Neuronal stem cell (in vitro differentiated cells): Measurements from ENCODE around the gene COL13A1.

Source experiments
- DNase-seq: peaks from one replicate; pipeline ENCODE4 v3.0.0-alpha.2; 2013; ENCODE audit warnings: low spot score
- H2AFZ ChIP-seq: one replicate; pipeline ENCODE4 v1.6.1; 2013; ENCODE audit warnings: mild to moderate bottlenecking, low read length, inconsistent platforms
- H2AK5ac ChIP-seq: 2 replicates; pipeline ENCODE4 v1.6.1; 2013; ENCODE audit warnings: low read depth, mild to moderate bottlenecking, inconsistent platforms, low read length, moderate library complexity, mixed read lengths
- H2BK120ac ChIP-seq: 2 replicates; pipeline ENCODE4 v1.6.1; 2013; ENCODE audit warnings: low read depth, mild to moderate bottlenecking, inconsistent platforms, low read length, moderate library complexity, mixed read lengths
- H2BK12ac ChIP-seq: one replicate; pipeline ENCODE4 v1.6.1; 2013; ENCODE audit warnings: low read length, inconsistent platforms
- H2BK15ac ChIP-seq: 2 replicates; pipeline ENCODE4 v1.6.1; 2013; ENCODE audit warnings: mild to moderate bottlenecking, low read length, inconsistent platforms, mixed read lengths
- H2BK5ac ChIP-seq: one replicate; pipeline ENCODE4 v1.6.1; 2013; ENCODE audit warnings: inconsistent platforms, mild to moderate bottlenecking, low read length, moderate library complexity
- H3K14ac ChIP-seq: one replicate; pipeline ENCODE4 v1.6.1; 2013; ENCODE audit warnings: low read length, inconsistent platforms
- H3K18ac ChIP-seq: 2 replicates; pipeline ENCODE4 v1.6.1; 2013; ENCODE audit warnings: low read length, inconsistent platforms
- H3K23ac ChIP-seq: 2 replicates; pipeline ENCODE4 v1.6.1; 2013; ENCODE audit warnings: low read depth, mild to moderate bottlenecking, mixed read lengths, low read length, inconsistent platforms; ENCODE audit not compliant: poor library complexity
- H3K27ac ChIP-seq: replicated peaks from 3 replicates; pipeline ENCODE4 v1.5.1; 2013; ENCODE audit warnings: low read length, inconsistent platforms
- H3K27me3 ChIP-seq, 3 experiments: 2 replicates each; pipeline ENCODE4 v1.6.1; 2013; ENCODE audit warnings: low read length in 3 of 3, mild to moderate bottlenecking in 2 of 3, inconsistent platforms in 1 of 3, low read depth in 1 of 3, mixed read lengths in 1 of 3, moderate library complexity in 1 of 3; ENCODE audit not compliant: control insufficient read depth in 3 of 3, insufficient read depth in 3 of 3
- H3K36me3 ChIP-seq, 2 donors: replicated peaks in 1 of 2; 2 replicates each; pipeline ENCODE4 v1.6.1; 2013; ENCODE audit warnings: low read length in 2 of 2; ENCODE audit not compliant: control insufficient read depth in 2 of 2, insufficient read depth in 2 of 2
- H3K4ac ChIP-seq: 2 replicates; pipeline ENCODE4 v1.6.1; 2013; ENCODE audit warnings: inconsistent platforms, mild to moderate bottlenecking, low read length, moderate library complexity
- H3K4me1 ChIP-seq, 2 donors: 1 replicate in 1 of 2; 2 replicates in 1 of 2; pipeline ENCODE4 v1.6.1; 2013; ENCODE audit warnings: low read length in 2 of 2, low read depth in 1 of 2; ENCODE audit not compliant: control insufficient read depth in 2 of 2, insufficient read depth in 1 of 2
- H3K4me2 ChIP-seq: one replicate; pipeline ENCODE4 v1.6.1; 2013; ENCODE audit warnings: mild to moderate bottlenecking, low read length, inconsistent platforms; ENCODE audit not compliant: insufficient read depth, poor library complexity, severe bottlenecking
- H3K4me3 ChIP-seq, 2 donors: 2 replicates each; pipeline ENCODE4 v1.5.1; 2013; ENCODE audit warnings: low read length in 2 of 2, mild to moderate bottlenecking in 2 of 2, inconsistent platforms in 1 of 2, moderate library complexity in 1 of 2
- H3K79me1 ChIP-seq: one replicate; pipeline ENCODE4 v1.6.1; 2013; ENCODE audit warnings: low read depth, mild to moderate bottlenecking, inconsistent platforms, low read length, moderate library complexity
- H3K9ac ChIP-seq: one replicate; pipeline ENCODE4 v1.6.1; 2013; ENCODE audit warnings: mild to moderate bottlenecking, low read depth, low read length, inconsistent platforms; ENCODE audit not compliant: poor library complexity
- H3K9me3 ChIP-seq, 2 donors: replicated peaks in 1 of 2; 2 replicates each; pipeline versions ENCODE3 to v1.6.1; 2013; ENCODE audit warnings: low read length in 2 of 2, mild to moderate bottlenecking in 2 of 2, inconsistent platforms in 1 of 2, low read depth in 1 of 2, mixed read lengths in 1 of 2, moderate library complexity in 1 of 2; ENCODE audit not compliant: control insufficient read depth in 2 of 2, insufficient read depth in 1 of 2
- H4K8ac ChIP-seq: one replicate; pipeline ENCODE4 v1.6.1; 2013; ENCODE audit warnings: low read depth, mild to moderate bottlenecking, inconsistent platforms, low read length, moderate library complexity
- H4K91ac ChIP-seq: one replicate; pipeline ENCODE4 v1.6.1; 2013; ENCODE audit warnings: low read length, low read depth, mild to moderate bottlenecking, inconsistent platforms; ENCODE audit not compliant: poor library complexity
- WGBS, 2 donors: extraction: QIAGEN DNeasy Blood & Tissue Kit; methylation state at CpG; one replicate each; pipeline ENCODE4 v1.1.7; 2013; ENCODE audit warnings: missing lambda C conversion rate in 2 of 2, mixed read lengths in 1 of 2; ENCODE audit not compliant: insufficient read length in 2 of 2, insufficient replicate concordance in 1 of 2; ENCODE audit errors: extremely low coverage in 2 of 2; 5-methylcytosine and 5-hydroxymethylcytosine counted together

Gene COL13A1

DNA sequence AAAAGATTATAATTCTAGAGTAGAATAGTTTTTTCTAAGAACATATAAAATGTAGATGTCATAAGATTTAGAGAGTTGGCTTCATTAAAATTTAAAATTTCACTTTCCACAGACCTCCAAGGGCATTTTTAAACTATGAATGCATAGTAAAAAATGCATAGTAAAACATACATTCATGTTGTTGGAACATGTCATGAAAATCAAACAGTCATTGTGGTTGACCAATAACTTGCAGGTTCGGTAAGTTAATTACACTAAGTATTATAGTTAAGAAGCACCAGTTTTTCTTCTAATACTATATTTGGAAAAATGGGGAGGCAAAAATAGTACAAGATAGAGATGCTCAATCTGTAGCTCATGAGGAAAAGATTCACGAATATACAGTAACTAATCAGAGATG, 189.4 kb downstream of the COL13A1 start:
- H2BK120ac ChIP-seq = no peak overlapping the region
- WGBS, 2 donors = no CpG with 5 or more reads among the region's 2 CpGs
- H2AK5ac ChIP-seq = no peak overlapping the region
- H3K27me3 ChIP-seq = peaks cover 0 to 6% (median 0%) of the 10 kb centered on the region in 3 experiments
- no peak overlapping the region for H3K27ac ChIP-seq
- H2BK5ac ChIP-seq = no peak overlapping the region
- H3K14ac ChIP-seq = no peak overlapping the region
- no peak overlapping the region for H3K9ac ChIP-seq
- no peak overlapping the region for H3K23ac ChIP-seq
- H3K18ac ChIP-seq = no peak overlapping the region
- H4K8ac ChIP-seq = no peak overlapping the region
- H3K4me3 ChIP-seq = no peak overlapping the region
- no peak overlapping the region for H2BK12ac ChIP-seq
- no peak overlapping the region for H3K4me2 ChIP-seq
- peaks cover 0 to 2% of the 10 kb centered on the region in 2 donors for H3K9me3 ChIP-seq
- no peak overlapping the region for H3K4ac ChIP-seq
- no peak overlapping the region for H4K91ac ChIP-seq
- H3K36me3 ChIP-seq = no peaks in the 10 kb centered on the region
- no peaks in the 10 kb centered on the region for H3K4me1 ChIP-seq
- H2AFZ ChIP-seq = no peak overlapping the region
- DNase-seq = no peak
- H3K79me1 ChIP-seq = no peaks in the 10 kb centered on the region
- no peak overlapping the region for H2BK15ac ChIP-seq

DNA sequence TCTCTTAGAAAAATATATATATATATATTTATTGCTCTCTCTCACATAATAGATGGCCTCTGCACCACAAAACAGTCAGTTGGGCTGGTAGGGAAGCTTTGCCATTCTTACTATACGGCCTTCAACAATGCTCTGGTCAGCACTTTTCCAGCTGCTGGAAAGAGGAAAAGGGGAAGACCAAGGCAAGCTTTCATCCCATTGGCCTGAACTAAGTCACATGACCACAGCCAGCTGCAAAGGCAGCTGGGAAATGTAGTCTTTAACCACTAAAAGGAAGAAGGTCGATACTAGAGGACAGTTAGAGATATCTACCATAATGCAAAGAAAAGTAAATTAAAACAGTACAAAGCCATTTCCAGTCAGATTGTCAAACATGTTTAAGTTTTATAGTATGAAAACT, 192.6 kb downstream of the COL13A1 start:
- peaks cover 0 to 6% (median 0%) of the 10 kb centered on the region in 3 experiments for H3K27me3 ChIP-seq
- no peak overlapping the region for H3K4ac ChIP-seq
- H4K8ac ChIP-seq = no peak overlapping the region
- H3K27ac ChIP-seq = no peak overlapping the region
- H3K14ac ChIP-seq = no peak overlapping the region
- H3K79me1 ChIP-seq = no peaks in the 10 kb centered on the region
- no peak overlapping the region for H3K4me2 ChIP-seq
- no peak overlapping the region for H3K18ac ChIP-seq
- no CpG with 5 or more reads among the region's 2 CpGs for WGBS, 2 donors
- peaks cover 0 to 2% of the 10 kb centered on the region in 2 donors for H3K9me3 ChIP-seq
- no peak for DNase-seq
- no peak overlapping the region for H3K23ac ChIP-seq
- H2BK15ac ChIP-seq = no peak overlapping the region
- H3K4me3 ChIP-seq = no peak overlapping the region
- no peak overlapping the region for H2BK120ac ChIP-seq
- H2AK5ac ChIP-seq = no peak overlapping the region
- no peak overlapping the region for H2BK5ac ChIP-seq
- no peak overlapping the region for H2AFZ ChIP-seq
- no peaks in the 10 kb centered on the region for H3K36me3 ChIP-seq
- H3K9ac ChIP-seq = no peak overlapping the region
- no peak overlapping the region for H4K91ac ChIP-seq
- no peaks in the 10 kb centered on the region for H3K4me1 ChIP-seq
- H2BK12ac ChIP-seq = no peak overlapping the region

DNA sequence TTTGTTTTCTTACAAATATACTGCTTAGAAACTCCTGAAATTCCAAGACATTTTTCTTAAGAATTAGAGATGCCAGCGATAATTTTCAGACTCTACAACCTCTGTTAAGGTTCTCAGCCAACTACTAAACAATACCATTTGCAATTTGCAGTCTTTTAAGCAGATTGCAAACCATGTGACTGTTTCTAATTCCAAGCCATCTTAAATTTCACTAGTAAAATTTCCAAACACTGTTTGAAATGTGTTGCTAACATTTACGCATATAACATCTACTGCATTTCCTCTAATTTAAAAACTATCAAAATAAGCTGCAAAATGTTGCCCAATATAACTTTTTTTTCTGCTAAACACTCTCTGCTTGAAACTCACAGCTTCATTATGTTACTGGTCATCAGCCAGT, 194.9 kb downstream of the COL13A1 start:
- no CpG with 5 or more reads among the region's 2 CpGs for WGBS, 2 donors
- no peak overlapping the region for H4K91ac ChIP-seq
- DNase-seq = no peak
- H3K9me3 ChIP-seq = peaks cover 0 to 2% of the 10 kb centered on the region in 2 donors
- H3K4ac ChIP-seq = no peak overlapping the region
- H2BK12ac ChIP-seq = no peak overlapping the region
- no peak overlapping the region for H2BK120ac ChIP-seq
- no peak overlapping the region for H3K14ac ChIP-seq
- no peak overlapping the region for H3K27ac ChIP-seq
- no peak overlapping the region for H3K4me3 ChIP-seq
- no peak overlapping the region for H3K23ac ChIP-seq
- no peak overlapping the region for H3K4me2 ChIP-seq
- no peak overlapping the region for H4K8ac ChIP-seq
- no peak overlapping the region for H2BK15ac ChIP-seq
- peaks cover 0 to 6% (median 0%) of the 10 kb centered on the region in 3 experiments for H3K27me3 ChIP-seq
- H3K18ac ChIP-seq = no peak overlapping the region
- no peak overlapping the region for H2AK5ac ChIP-seq
- no peaks in the 10 kb centered on the region for H3K79me1 ChIP-seq
- H3K4me1 ChIP-seq = no peaks in the 10 kb centered on the region
- H2BK5ac ChIP-seq = no peak overlapping the region
- no peak overlapping the region for H2AFZ ChIP-seq
- H3K36me3 ChIP-seq = no peaks in the 10 kb centered on the region
- H3K9ac ChIP-seq = no peak overlapping the region

DNA sequence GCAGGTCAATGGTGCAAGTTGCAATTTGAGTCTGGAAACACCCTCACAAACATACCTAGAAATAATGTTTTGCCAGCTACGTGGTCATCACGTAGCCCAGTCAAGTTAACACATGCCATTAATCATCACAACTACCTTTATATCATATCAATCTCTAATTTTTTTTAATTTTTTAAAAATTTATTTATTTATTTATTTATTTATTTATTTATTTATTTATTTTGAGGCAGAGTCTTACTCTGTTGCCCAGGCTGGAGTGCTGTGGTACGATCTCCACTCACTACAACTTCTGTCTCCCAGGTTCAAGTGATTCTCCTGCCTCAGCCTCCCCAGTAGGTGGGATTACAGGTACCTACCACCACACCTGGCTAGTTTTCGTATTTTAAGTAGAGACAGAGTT, 198.6 kb downstream of the COL13A1 start:
- H3K79me1 ChIP-seq = no peaks in the 10 kb centered on the region
- H3K27me3 ChIP-seq = peaks cover 0 to 5% (median 0%) of the 10 kb centered on the region in 3 experiments
- no peak overlapping the region for H3K23ac ChIP-seq
- WGBS, 2 donors = no CpG with 5 or more reads among the region's 4 CpGs
- no peak overlapping the region for H2AFZ ChIP-seq
- no peak overlapping the region for H2BK15ac ChIP-seq
- H3K9ac ChIP-seq = no peak overlapping the region
- no peak overlapping the region for H3K27ac ChIP-seq
- DNase-seq = no peak
- no peak overlapping the region for H3K4ac ChIP-seq
- no peak overlapping the region for H3K4me3 ChIP-seq
- H3K9me3 ChIP-seq = no peaks in the 10 kb centered on the region
- H2AK5ac ChIP-seq = no peak overlapping the region
- no peak overlapping the region for H2BK12ac ChIP-seq
- H4K91ac ChIP-seq = no peak overlapping the region
- H2BK5ac ChIP-seq = no peak overlapping the region
- no peaks in the 10 kb centered on the region for H3K36me3 ChIP-seq
- H3K14ac ChIP-seq = no peak overlapping the region
- no peaks in the 10 kb centered on the region for H3K4me1 ChIP-seq
- H2BK120ac ChIP-seq = no peak overlapping the region
- H3K18ac ChIP-seq = no peak overlapping the region
- no peak overlapping the region for H3K4me2 ChIP-seq
- H4K8ac ChIP-seq = no peak overlapping the region
